ENCODE measurements around the gene ABCC1. TPM values are rescaled to one million over a fixed set of nuclear protein-coding genes. Genes with fewer than 3 reads are reported as not detected.

The ABCC1 gene
- polyA plus RNA-seq, 3 donors: 1.4 to 23.6 (median 3.0) TPM

GRCh38 chr16:16045296-16045695 lies 95.9 kb downstream of the ABCC1 start:
- Histone ChIP-seq H3K27me3 (ENCODE audit: control insufficient read depth in 2 of 2, insufficient read depth in 2 of 2, low read length in 2 of 2) (no peaks in the 10 kb centered on the region), H2AFZ (ENCODE audit: insufficient read depth, low read depth, low read length, poor library complexity, severe bottlenecking) (no peak overlapping the region), H3K4me3 (replicated peaks in 1 of 3; ENCODE audit: low read depth in 2 of 3, low read length in 3 of 3) (no peak overlapping the region), H3K4me1 (ENCODE audit: control insufficient read depth in 1 of 2, insufficient read depth in 2 of 2, low read length in 2 of 2) (no peaks in the 10 kb centered on the region), H3K4me2 (replicated peaks; ENCODE audit: extremely low read depth, low read length, poor library complexity, severe bottlenecking) (no peak overlapping the region), H3K9ac (ENCODE audit: insufficient read depth, low read length, poor library complexity, severe bottlenecking) (no peak overlapping the region), H4K20me1 (ENCODE audit: insufficient read depth, low read length) (no peaks in the 10 kb centered on the region), H3K27ac (ENCODE audit: low read depth in 1 of 2, low read length in 2 of 2) (no peak overlapping the region), H3K36me3 (replicated peaks in 1 of 2; ENCODE audit: control insufficient read depth in 1 of 2, insufficient read depth in 2 of 2, low read length in 2 of 2) (peaks cover 74 to 92% of the 10 kb centered on the region in 2 donors), H3K79me2 (ENCODE audit: insufficient read depth, low read length) (no peaks in the 10 kb centered on the region), H3K9me3 (replicated peaks in 1 of 2; ENCODE audit: control insufficient read depth in 1 of 2, insufficient read depth in 1 of 2, low read length in 2 of 2) (no peaks in the 10 kb centered on the region)
- Mint-ChIP-seq H3K9me3 (peaks cover 0 to 1% (median 0%) of the 10 kb centered on the region in 7 donors), H3K27me3 (ENCODE audit: low read depth in 3 of 3) (peaks cover 0 to 5% (median 2%) of the 10 kb centered on the region in 3 donors), H3K27ac (peak overlapping the region in 2 of 7 donors; percentile 19 to 56), H3K4me3 (no peak overlapping the region), H3K36me3 (peaks cover 76 to 96% of the 10 kb centered on the region in 2 donors), H3K4me1 (no peaks in the 10 kb centered on the region)
- no peak for DNase-seq
- intact Hi-C loops (cut with micrococcal nuclease): no loop called here
- TF ChIP-seq CTCF (IDR thresholded peaks at IDR 0.05): no peak
- WGBS (ENCODE audit: insufficient coverage): no CpG with 5 or more reads among the region's 2 CpGs

DNA sequence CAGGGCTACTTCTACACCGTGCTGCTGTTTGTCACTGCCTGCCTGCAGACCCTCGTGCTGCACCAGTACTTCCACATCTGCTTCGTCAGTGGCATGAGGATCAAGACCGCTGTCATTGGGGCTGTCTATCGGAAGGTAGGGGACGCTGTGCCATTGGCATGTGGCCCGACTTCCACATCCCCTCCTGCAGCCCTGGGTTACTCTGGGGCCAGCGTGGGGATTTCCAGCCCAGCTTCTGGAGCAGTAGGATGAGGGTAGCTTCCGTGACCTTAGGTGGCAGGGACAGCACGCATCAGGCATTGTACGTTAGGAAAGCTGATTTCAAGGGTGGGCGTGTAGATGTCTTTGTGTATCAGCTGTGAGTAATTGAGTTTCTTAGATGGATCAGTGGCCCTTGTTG lies 96.5 kb downstream of the ABCC1 start:
- Mint-ChIP-seq H3K9me3 (peaks cover 0 to 1% (median 0%) of the 10 kb centered on the region in 7 donors), H3K27ac (peak overlapping the region in 3 of 7 donors; percentile 3 to 58 (median 19)), H3K4me3 (no peak overlapping the region), H3K27me3 (ENCODE audit: low read depth in 3 of 3) (peaks cover 0 to 5% (median 2%) of the 10 kb centered on the region in 3 donors), H3K4me1 (no peaks in the 10 kb centered on the region), H3K36me3 (peaks cover 79 to 98% of the 10 kb centered on the region in 2 donors)
- H3K4me2 ChIP-seq (replicated peaks; ENCODE audit: extremely low read depth, low read length, poor library complexity, severe bottlenecking): no peak overlapping the region
- H3K9ac ChIP-seq (ENCODE audit: insufficient read depth, low read length, poor library complexity, severe bottlenecking): no peak overlapping the region
- H3K4me3 ChIP-seq (replicated peaks in 1 of 3; ENCODE audit: low read depth in 2 of 3, low read length in 3 of 3): no peak overlapping the region
- intact Hi-C loops (cut with micrococcal nuclease): no loop called here
- H3K4me1 ChIP-seq (ENCODE audit: control insufficient read depth in 1 of 2, insufficient read depth in 2 of 2, low read length in 2 of 2): no peaks in the 10 kb centered on the region
- no peaks in the 10 kb centered on the region for H3K9me3 ChIP-seq (replicated peaks in 1 of 2; ENCODE audit: control insufficient read depth in 1 of 2, insufficient read depth in 1 of 2, low read length in 2 of 2)
- no peaks in the 10 kb centered on the region for H3K79me2 ChIP-seq (ENCODE audit: insufficient read depth, low read length)
- H3K27ac ChIP-seq (ENCODE audit: low read depth in 1 of 2, low read length in 2 of 2): no peak overlapping the region
- no peaks in the 10 kb centered on the region for H3K27me3 ChIP-seq (ENCODE audit: control insufficient read depth in 2 of 2, insufficient read depth in 2 of 2, low read length in 2 of 2)
- WGBS (ENCODE audit: insufficient coverage): 46% methylated on average over 9 of the region's 12 CpGs
- peaks cover 79 to 96% of the 10 kb centered on the region in 2 donors for H3K36me3 ChIP-seq (replicated peaks in 1 of 2; ENCODE audit: control insufficient read depth in 1 of 2, insufficient read depth in 2 of 2, low read length in 2 of 2)
- no peaks in the 10 kb centered on the region for H4K20me1 ChIP-seq (ENCODE audit: insufficient read depth, low read length)
- no peak for TF ChIP-seq CTCF (IDR thresholded peaks at IDR 0.05)
- peak in 1 of 3 donors; percentile 52 for DNase-seq
- no peak overlapping the region for H2AFZ ChIP-seq (ENCODE audit: insufficient read depth, low read depth, low read length, poor library complexity, severe bottlenecking)
